GM10248 (cell line): ENCODE results near the gene VGLL4.

Experiments
- CTCF ChIA-PET: fragments of 300-600 bp; sonication (Branson Sonifier 250); formaldehyde crosslinking; extraction: SDS; loops from one replicate; lab custom pipeline; 2021; ENCODE audit warnings: antibody characterized with exemption; lab: Yijun Ruan, JAX
- POLR2A ChIA-PET: fragments of 350-650 bp; sonication (Branson Sonifier 250); formaldehyde crosslinking; extraction: SDS; loops from one replicate; lab custom pipeline; 2020; ENCODE audit warnings: antibody characterized with exemption; lab: Yijun Ruan, JAX
- DNase-seq: peaks from one replicate; pipeline ENCODE4 v3.0.0; 2012; ENCODE audit errors: extremely low spot score
- CTCF ChIP-seq: IDR thresholded peaks from 2 replicates; pipeline ENCODE4 v1.5.1; 2012; ENCODE audit warnings: mild to moderate bottlenecking, low read depth; ENCODE audit errors: extremely low read depth, missing control alignments, control extremely low read depth

VGLL4 gene

GRCh38 chr3:11643201-11643603, 513 bp downstream of the VGLL4 start:
- DNase-seq, result peak; percentile 30
- TF ChIP-seq CTCF, result no peak
- ChIA-PET POLR2A (interaction anchor here (0.7 kb wide), 1 partner anchor 727 kb away, joined by 4 read pairs; no protein-coding TSS in a partner anchor), CTCF (interaction anchor here (0.8 to 1.6 kb wide), 7 partner anchors 8 to 264 kb away, joined by 3 to 9 read pairs (median 4); no protein-coding TSS in a partner anchor)

- peak; percentile 75 for DNase-seq
- POLR2A ChIA-PET, result interaction anchor here (0.7 kb wide), 1 partner anchor 727 kb away, joined by 4 read pairs; no protein-coding TSS in a partner anchor
- CTCF ChIA-PET, result interaction anchor here (0.8 to 1.6 kb wide), 5 partner anchors 9 to 263 kb away, joined by 3 to 9 read pairs (median 4); no protein-coding TSS in a partner anchor
- TF ChIP-seq CTCF, result no peak
Measured at GRCh38 chr3:11642431-11643191, 1.1 kb downstream of the VGLL4 start.

- ChIA-PET POLR2A (no interaction called here), CTCF (interaction anchor here (0.8 to 1.2 kb wide), 2 partner anchors 10 to 262 kb away, joined by 3 to 4 read pairs; no protein-coding TSS in a partner anchor)
- no peak for TF ChIP-seq CTCF
- DNase-seq, result peak; percentile 43
Measured at GRCh38 chr3:11641683-11642430, 1.9 kb downstream of the VGLL4 start.

- ChIA-PET POLR2A (interaction anchor here (0.7 kb wide), 2 partner anchors 253 to 367 kb away, joined by 5 to 7 read pairs; no protein-coding TSS in a partner anchor), CTCF (interaction anchor here (0.8 to 1.2 kb wide), 2 partner anchors 9 to 261 kb away, joined by 3 to 4 read pairs; no protein-coding TSS in a partner anchor)
- DNase-seq, result no peak
- no peak for TF ChIP-seq CTCF
Measured at GRCh38 chr3:11641316-11641682, 2.4 kb downstream of the VGLL4 start.

- CTCF ChIA-PET, result interaction anchor here (0.6 to 2.3 kb wide), 4 partner anchors 9 to 254 kb away, joined by 3 to 7 read pairs (median 4); no protein-coding TSS in a partner anchor
- no peak for DNase-seq
- POLR2A ChIA-PET, result no interaction called here
- TF ChIP-seq CTCF, result no peak
Measured at GRCh38 chr3:11640009-11640673, 3.6 kb downstream of the VGLL4 start.
